Left cardiac atrium (tissue), 4 donors: ENCODE measurements around the gene PROSER2. TPM values are rescaled to one million over a fixed set of nuclear protein-coding genes. Genes with fewer than 3 reads are reported as not detected.
A peak's percentile ranks its signal among the peaks of the same experiment; 100 is the strongest.

ENCODE experiments used
- ATAC-seq, 2 donors: fragments of 200-7000 bp; cut with Tn5 transposase; one replicate each; pipeline ENCODE4 v1.9.1; 2020; ENCODE audit warnings: mild to moderate bottlenecking in 2 of 2, moderate library complexity in 2 of 2
- DNase-seq: peaks from one replicate; pipeline ENCODE4 v3.0.0-alpha.2; 2020
- intact Hi-C, 2 donors: fragments of 100-400 bp; cut with DNase I; formaldehyde crosslinking; loops; one replicate each; pipeline versions ENCODE4 v1.14.1 to v1.15.1; 2022 to 2023
- total RNA-seq, 2 donors: library from RNA; stranded (reverse); fragmentation: NEBNext Ultra II Directional; extraction: Animal tissue kit (Norgen Biotek cat#: 25700); gene quantifications; one replicate each; pipeline ENCODE4 v1.2.1, GENCODE V29; 2021
- donor health status: DM: no; HTN: yes; CAD: no.
- donor health status: DM: no; HTN: yes; CAD: no; lungs with severe emphysema.
- donor health status: DM: yes; HTN: yes; CAD: no.
- donor health status: Dilated cardiomyopathy.

The PROSER2 gene
- total RNA-seq, 2 donors from 2014 or later: 1.8 to 2.9 TPM

- ATAC-seq: no peak
- no peak for DNase-seq
- intact Hi-C loops: no loop called here
Measured at GRCh38 chr10:11856678-11857077, 33.5 kb downstream of the PROSER2 start.

DNA sequence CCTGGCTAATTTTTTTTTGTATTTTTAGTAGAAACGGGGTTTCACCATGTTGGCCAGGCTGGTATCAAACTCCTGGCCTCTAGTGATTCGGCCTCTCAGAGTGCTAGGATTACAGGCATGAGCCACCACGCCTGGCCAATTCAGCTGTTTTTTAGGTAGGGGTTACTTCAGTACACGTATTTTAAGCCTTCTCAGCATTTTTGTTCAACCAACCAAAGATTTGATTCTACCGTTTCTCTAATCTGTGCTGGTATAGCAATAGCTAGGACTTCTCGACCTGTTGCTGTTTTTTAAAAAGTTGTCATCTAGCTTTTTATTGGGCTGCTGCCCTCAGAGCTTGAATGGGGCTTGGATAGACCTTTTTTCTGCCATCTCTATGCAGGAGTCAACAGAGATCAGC, 34.9 kb downstream of the PROSER2 start:
- no peak for DNase-seq
- no peak for ATAC-seq
- intact Hi-C loops: no loop called here

- intact Hi-C loops: no loop called here
- DNase-seq (no peak), ATAC-seq (no peak)
Measured at GRCh38 chr10:11861341-11861740, 38.2 kb downstream of the PROSER2 start.

DNA sequence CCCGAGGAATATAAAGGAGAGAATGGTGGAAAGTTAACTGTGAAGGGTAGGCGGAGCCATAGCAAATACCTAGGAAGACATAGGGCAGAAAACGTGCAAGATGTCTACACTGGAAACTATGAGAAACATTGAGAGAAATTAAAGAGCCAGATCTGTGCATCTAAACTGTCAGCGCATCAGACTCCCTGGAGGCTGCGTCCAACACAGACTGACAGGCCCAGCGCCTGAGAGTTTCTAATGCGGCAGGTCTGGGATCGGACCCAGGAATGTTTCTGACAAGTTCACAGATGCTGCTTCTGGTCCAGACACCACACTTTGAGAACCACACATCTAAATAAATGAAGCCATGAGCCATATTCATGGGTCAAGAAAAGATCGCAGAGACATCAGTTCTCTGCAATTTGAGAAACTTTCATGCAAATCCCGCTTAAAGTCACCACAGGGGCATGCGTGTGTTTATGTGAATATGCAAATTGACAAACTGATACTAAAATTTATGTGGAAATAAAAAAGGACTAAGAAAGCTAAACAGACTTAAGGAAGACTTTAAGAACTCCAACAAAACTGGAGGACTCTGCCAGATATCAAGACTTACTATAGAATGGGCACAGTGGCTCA, 38.8 kb downstream of the PROSER2 start:
- DNase-seq (no peak), ATAC-seq (no peak)
- intact Hi-C loops: no loop called here

GRCh38 chr10:11863353-11864109, 40.4 kb downstream of the PROSER2 start:
- intact Hi-C loops: no loop called here
- ATAC-seq (no peak), DNase-seq (no peak)

DNA sequence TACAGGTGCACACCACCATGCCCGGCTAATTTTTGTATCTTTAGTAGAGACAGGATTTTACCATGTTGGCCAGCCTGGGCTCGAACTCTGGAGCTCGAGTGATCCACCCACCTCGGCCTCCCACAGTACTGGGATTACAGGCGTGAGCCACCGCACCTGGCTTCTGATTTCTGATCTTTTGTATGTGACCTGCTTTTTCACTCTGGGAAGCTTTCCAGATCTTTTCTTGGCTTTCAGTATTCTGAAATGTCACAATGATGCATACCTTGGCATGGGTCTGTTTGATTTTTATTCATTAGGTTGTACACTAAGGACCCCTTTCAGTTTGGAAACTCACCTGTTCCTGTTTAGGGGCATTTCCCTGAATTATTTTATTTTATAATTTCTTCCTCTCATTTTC, 41.6 kb downstream of the PROSER2 start:
- DNase-seq: no peak
- ATAC-seq: no peak

GRCh38 chr10:11865561-11865960, 42.4 kb downstream of the PROSER2 start:
- no peak for DNase-seq
- intact Hi-C loops: no loop called here
- ATAC-seq: peak; percentile 21 to 39

More for the DNA sequence above, 41.6 kb downstream of the PROSER2 start:
- intact Hi-C loops: no loop called here

DNA sequence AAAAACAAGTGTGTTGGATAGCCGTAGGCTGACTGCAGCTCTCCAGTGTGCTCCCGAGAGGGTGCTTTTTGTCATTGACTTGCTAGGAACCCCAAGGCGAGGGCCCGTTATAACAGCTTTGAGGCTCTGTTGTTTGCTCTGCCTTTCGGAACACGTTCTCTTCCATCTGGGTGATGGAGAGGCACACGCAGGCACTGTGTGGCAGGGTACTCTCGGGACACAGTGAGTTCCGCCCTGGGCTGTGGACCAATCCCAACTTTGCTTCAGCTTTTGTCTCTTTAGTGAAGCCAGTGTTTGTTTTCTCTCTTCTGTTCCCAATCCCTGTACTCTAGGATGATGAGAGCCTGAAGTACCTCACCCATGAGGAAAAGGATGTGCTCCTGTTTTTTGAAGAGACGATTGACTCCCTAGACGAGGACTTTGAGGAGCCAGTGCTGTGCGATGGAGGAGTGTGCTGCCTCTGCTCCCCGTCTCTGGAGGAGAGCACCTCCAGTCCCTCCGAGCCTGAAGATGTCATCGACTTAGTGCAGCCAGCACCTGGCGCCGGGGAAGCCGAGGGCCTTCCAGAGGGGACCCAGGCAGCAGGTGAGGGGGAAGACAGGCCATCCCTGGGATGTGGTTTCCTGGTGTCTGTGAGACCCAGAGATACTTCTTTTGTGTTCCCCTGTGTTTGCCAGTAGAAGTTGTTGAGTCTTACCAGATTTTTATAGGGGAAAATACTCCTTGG, 43.2 kb downstream of the PROSER2 start:
- no peak for ATAC-seq
- no peak for DNase-seq
- intact Hi-C loops: no loop called here

- DNase-seq (no peak), ATAC-seq (no peak)
- intact Hi-C loops: no loop called here
Measured at GRCh38 chr10:11869219-11869618, 46.1 kb downstream of the PROSER2 start.

GRCh38 chr10:11869743-11870460, 46.7 kb downstream of the PROSER2 start:
- intact Hi-C loops: no loop called here

GRCh38 chr10:11870461-11870780, 47.3 kb downstream of the PROSER2 start:
- intact Hi-C loops: no loop called here
- DNase-seq: no peak
- ATAC-seq: no peak

More at GRCh38 chr10:11869743-11870460, 46.7 kb downstream of the PROSER2 start:
- DNase-seq: no peak
- ATAC-seq: peak; percentile 51 to 61

DNA sequence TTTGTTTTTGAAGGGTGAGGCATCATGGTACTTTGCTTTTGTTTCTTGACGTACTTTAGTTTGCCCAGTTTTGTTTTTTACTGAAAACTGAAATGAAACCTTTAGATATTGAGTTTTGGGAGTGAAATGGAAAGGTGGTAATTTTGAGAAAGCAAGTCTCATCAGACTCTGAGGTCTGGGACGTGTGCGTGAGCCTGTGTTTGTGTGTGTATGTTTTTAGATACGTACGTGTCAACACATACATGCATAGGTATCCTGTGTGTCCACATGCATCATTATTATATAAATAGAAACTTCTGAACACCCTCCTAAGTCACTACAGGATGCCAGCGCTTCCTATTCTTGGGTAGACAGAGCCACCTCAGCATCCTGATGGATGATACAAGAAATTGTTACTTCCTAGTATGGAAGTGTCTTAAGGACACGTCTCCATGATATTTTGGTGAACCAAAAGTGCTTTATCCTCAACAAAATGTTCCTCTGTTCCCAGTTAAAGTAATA, 47.8 kb downstream of the PROSER2 start:
- DNase-seq (no peak), ATAC-seq (no peak)
- intact Hi-C loops: no loop called here

DNA sequence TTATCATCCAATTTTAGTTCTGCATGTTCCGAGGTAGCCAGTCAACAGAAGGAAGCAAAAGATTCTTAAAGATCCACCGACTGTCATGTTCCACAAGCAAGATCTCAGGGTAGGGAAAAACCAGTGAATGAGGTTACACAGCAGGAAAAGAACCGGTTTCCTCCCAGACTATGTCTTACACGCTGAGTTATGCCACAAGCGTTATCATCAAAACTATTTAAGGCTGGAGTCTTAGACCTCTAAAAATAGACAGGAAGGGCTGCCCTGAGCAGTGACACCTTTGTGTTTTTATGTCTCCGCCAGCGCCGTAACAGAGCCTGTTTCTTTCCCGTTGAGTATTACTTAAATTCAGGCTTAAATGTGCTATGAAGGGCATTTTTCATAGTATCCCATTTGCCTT, 48.3 kb downstream of the PROSER2 start:
- ATAC-seq (no peak), DNase-seq (no peak)
- intact Hi-C loops: no loop called here

- ATAC-seq (peak; percentile 58 to 79), DNase-seq (peak; percentile 67)
- intact Hi-C loops: no loop called here
Measured at GRCh38 chr10:11874568-11875493, 51.7 kb downstream of the PROSER2 start.

DNA sequence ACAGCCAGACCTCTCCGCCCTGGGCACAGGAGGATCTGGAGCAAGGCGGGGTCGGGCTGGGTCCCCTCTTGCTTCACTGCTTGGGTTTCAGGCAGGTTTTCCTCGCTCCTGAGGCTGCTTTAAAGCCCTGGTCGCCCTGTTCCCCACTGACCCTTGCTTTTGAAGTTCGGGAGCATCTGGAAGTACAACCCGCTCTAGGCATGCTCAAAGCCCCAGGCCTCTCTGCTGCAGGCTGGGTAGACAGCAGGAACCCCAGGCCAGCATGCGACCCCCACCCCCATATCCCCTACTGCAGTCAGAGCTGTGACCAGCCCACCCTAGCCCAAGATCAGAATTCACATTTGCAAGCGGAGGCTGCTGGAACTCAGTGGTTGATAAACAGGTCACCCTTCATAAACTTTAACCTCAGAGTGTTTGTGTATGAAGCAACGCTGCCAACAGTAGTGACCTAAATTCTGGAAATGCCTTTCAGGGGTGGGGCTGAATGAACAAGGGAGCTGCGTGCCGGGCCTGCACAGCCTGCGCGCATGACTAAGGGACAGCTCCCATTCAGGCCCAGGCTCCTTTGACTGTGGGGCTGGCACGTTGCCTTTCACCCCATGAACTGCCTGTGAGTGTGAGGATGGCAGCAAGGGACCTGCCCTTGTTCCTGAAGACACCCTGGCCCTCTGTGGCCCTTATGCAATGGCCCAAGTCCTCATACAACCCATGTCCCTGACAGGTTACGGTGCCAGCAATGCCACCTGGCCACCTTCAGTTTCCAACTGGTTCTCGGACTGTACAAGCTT, 52.5 kb downstream of the PROSER2 start:
- DNase-seq (peak; percentile 91), ATAC-seq (peak; percentile 92)
- intact Hi-C loops: no loop called here

DNA sequence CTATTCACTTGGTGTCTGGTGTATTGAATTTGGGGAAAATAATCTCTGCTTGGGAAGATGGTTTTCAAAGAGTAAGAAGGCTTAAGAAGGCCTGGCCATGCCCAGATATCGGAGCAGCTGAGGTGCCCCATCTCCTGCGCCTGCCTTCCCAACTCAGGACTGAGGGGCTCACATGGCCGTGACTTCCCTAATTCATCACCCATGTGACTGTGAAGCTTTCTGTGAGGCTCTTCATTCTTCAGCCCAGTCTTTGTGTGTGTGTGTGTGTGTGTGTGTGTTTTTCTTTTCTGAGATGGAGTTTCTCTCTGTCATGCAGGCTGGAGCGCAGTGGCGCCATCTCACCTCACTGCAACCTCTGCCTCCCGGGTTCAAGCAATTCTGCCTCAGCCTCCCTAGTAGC, 53.2 kb downstream of the PROSER2 start:
- intact Hi-C loops: no loop called here
- DNase-seq (no peak), ATAC-seq (no peak)

DNA sequence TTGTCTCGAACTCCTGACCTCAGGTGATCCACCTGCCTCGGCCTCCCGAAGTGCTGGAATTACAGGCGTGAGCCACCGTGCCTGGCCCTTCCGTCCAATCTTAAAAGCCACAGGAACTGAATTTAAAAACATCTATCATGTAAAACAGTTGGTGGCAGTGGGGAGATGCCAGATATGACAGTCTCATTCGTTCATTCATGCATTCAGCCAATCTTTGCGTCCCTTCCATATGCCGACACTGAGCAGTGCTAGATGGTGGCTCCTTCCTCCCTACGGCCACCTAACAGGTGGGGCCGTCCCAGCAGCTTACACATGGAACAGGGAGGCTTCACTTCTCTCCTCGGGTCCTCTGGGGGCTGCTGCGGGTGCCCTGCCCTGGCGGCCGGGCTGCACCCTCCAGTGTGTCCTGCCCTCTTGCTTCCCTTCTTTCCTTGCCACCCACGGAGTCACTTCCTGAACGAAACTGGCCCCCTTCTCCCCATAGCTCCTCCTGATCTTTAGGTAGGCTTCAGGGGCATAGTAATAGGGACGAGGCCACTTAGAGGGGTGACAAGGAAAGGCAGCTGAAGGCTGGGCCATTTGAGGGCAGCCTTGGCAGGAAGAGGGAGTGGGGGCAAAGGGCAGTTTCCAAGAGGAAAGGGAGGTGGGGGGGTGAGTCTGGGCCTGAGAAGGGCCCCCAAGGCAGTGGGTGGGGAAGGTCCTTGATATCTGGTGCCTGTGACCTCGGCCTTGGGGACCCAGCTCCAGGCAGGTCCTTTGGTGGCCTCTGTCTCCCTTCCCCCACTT, 53.8 kb downstream of the PROSER2 start:
- intact Hi-C loops: no loop called here
- no peak for DNase-seq
- no peak for ATAC-seq
